Measurements from ENCODE around the gene CDK2AP2.

CDK2AP2 gene

GRCh38 chr11:67545280-67545679, 37.3 kb upstream of the CDK2AP2 start:
- TF ChIP-seq RAD21 (IDR thresholded peaks at IDR 0.05; ENCODE audit: low read depth) (no peak), EP300 (IDR thresholded peaks at IDR 0.05; ENCODE audit: borderline replicate concordance) (no peak), NFIC (IDR thresholded peaks at IDR 0.05) (no peak), FOXM1 (IDR thresholded peaks at IDR 0.05; ENCODE audit: borderline replicate concordance, low read depth) (no peak), YY1 (IDR thresholded peaks at IDR 0.05; ENCODE audit: low read depth) (no peak), TEAD4 (IDR thresholded peaks at IDR 0.05) (no peak), MAX (IDR thresholded peaks at IDR 0.05) (no peak), TCF12 (IDR thresholded peaks at IDR 0.05; ENCODE audit: low read depth) (no peak), ZBTB7A (IDR thresholded peaks at IDR 0.05; ENCODE audit: low read depth) (no peak), CREB1 (IDR thresholded peaks at IDR 0.05; ENCODE audit: low read depth) (no peak)

DNA sequence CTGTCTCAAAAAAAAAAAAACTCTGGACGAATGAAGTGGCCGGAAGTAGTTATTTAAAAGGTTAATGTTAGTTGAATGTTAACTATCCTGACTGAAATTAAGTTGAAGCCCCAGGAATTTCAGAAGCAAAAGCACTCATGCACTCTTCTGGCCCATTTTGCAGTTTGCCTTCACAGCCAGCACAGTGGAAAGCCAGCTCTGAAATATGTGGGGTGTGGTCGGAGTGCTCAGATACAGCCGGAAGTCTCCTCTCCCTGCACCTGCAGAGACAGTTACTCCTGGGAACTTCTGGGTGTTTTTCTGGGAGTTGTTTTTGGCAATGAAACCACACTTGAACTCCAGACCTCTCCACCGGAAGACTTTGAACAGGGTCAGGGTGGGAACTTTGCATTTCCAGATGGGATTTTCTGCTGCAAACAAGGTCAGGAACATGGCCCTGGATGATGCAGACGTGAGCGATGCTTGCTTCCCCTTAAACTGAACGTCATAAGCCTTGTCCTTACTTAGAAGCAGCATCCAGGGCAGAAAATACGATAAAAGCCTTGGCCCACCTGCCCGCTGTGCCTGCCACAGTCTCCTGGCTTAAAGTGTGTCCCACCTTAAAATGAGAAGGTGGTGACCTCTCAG, 36.8 kb upstream of the CDK2AP2 start:
- TF ChIP-seq TEAD4 (IDR thresholded peaks at IDR 0.05) = no peak
- TF ChIP-seq CREB1 (IDR thresholded peaks at IDR 0.05; ENCODE audit: low read depth) = no peak
- TF ChIP-seq, protein P1, sequence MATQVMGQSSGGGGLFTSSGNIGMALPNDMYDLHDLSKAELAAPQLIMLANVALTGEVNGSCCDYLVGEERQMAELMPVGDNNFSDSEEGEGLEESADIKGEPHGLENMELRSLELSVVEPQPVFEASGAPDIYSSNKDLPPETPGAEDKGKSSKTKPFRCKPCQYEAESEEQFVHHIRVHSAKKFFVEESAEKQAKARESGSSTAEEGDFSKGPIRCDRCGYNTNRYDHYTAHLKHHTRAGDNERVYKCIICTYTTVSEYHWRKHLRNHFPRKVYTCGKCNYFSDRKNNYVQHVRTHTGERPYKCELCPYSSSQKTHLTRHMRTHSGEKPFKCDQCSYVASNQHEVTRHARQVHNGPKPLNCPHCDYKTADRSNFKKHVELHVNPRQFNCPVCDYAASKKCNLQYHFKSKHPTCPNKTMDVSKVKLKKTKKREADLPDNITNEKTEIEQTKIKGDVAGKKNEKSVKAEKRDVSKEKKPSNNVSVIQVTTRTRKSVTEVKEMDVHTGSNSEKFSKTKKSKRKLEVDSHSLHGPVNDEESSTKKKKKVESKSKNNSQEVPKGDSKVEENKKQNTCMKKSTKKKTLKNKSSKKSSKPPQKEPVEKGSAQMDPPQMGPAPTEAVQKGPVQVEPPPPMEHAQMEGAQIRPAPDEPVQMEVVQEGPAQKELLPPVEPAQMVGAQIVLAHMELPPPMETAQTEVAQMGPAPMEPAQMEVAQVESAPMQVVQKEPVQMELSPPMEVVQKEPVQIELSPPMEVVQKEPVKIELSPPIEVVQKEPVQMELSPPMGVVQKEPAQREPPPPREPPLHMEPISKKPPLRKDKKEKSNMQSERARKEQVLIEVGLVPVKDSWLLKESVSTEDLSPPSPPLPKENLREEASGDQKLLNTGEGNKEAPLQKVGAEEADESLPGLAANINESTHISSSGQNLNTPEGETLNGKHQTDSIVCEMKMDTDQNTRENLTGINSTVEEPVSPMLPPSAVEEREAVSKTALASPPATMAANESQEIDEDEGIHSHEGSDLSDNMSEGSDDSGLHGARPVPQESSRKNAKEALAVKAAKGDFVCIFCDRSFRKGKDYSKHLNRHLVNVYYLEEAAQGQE (IDR thresholded peaks at IDR 0.05; ENCODE audit: low read depth) = no peak
- no peak for TF ChIP-seq RAD21 (IDR thresholded peaks at IDR 0.05; ENCODE audit: low read depth)
- TF ChIP-seq YY1 (IDR thresholded peaks at IDR 0.05; ENCODE audit: low read depth) = no peak
- TF ChIP-seq MAX (IDR thresholded peaks at IDR 0.05) = no peak
- no peak for TF ChIP-seq ZBTB7A (IDR thresholded peaks at IDR 0.05; ENCODE audit: low read depth)
- TF ChIP-seq TAF1 (IDR thresholded peaks at IDR 0.05; ENCODE audit: low read depth) = no peak
- TF ChIP-seq FOXM1 (IDR thresholded peaks at IDR 0.05; ENCODE audit: borderline replicate concordance, low read depth) = no peak
- TF ChIP-seq NFIC (IDR thresholded peaks at IDR 0.05) = no peak; the same call in 1 of the 2 replicates

- TF ChIP-seq, protein P1 (IDR thresholded peaks at IDR 0.05; ENCODE audit: low read depth) = no peak
- no peak for TF ChIP-seq CEBPB (IDR thresholded peaks at IDR 0.05)
- TF ChIP-seq EGR1 (IDR thresholded peaks at IDR 0.05) = no peak
- TF ChIP-seq NFIC (IDR thresholded peaks at IDR 0.05) = no peak
- TF ChIP-seq RAD21 (IDR thresholded peaks at IDR 0.05; ENCODE audit: low read depth) = no peak
- no peak for TF ChIP-seq USF1 (IDR thresholded peaks at IDR 0.05)
- TF ChIP-seq EP300 (IDR thresholded peaks at IDR 0.05; ENCODE audit: borderline replicate concordance) = no peak
Observed at GRCh38 chr11:67543585-67543984, 35.6 kb upstream of the CDK2AP2 start.

DNA sequence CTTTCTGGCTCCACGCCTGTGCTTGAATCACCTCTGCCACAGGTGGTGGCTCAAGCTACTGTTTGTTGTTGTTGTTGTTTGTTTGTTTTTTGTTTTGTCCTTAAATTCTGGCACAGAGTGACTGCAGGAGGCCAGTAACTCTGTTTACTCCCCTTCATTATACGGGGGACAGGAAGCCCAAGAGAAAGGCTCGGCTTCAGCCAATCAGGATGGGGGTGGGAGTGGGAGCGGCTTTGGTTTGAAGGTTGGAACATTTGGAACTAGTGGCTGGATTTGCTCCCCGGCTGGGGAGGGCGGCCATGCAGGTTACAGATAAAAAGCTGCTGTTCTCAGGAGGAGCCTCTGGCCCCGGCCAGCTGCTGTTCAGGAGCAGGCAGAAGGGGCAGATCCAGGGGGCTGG, 35.0 kb upstream of the CDK2AP2 start:
- TF ChIP-seq NFIC (IDR thresholded peaks at IDR 0.05) (no peak), TAF1 (IDR thresholded peaks at IDR 0.05; ENCODE audit: low read depth) (no peak), EP300 (IDR thresholded peaks at IDR 0.05; ENCODE audit: borderline replicate concordance) (no peak), RAD21 (IDR thresholded peaks at IDR 0.05; ENCODE audit: low read depth) (no peak), EGR1 (IDR thresholded peaks at IDR 0.05) (no peak), FOXM1 (IDR thresholded peaks at IDR 0.05; ENCODE audit: borderline replicate concordance, low read depth) (no peak), YY1 (IDR thresholded peaks at IDR 0.05; ENCODE audit: low read depth) (no peak), ZBTB7A (IDR thresholded peaks at IDR 0.05; ENCODE audit: low read depth) (no peak), USF1 (IDR thresholded peaks at IDR 0.05) (no peak)
- TF ChIP-seq, protein P1 (IDR thresholded peaks at IDR 0.05; ENCODE audit: low read depth) = no peak

- TF ChIP-seq USF1 (IDR thresholded peaks at IDR 0.05) = no peak
- TF ChIP-seq TCF12 (IDR thresholded peaks at IDR 0.05; ENCODE audit: low read depth) = no peak
- TF ChIP-seq TEAD4 (IDR thresholded peaks at IDR 0.05) = no peak
Observed at GRCh38 chr11:67542169-67542568, 34.2 kb upstream of the CDK2AP2 start.
